HUES48 (cell line): Measurements from ENCODE around the gene WNT3A.

Experiments used
- H3K27ac ChIP-seq: one replicate; pipeline ENCODE4 v1.7.0; 2013; ENCODE audit warnings: low read depth, low read length, inconsistent platforms
- H3K27me3 ChIP-seq: 2 replicates; pipeline ENCODE4 v1.6.1; 2013; ENCODE audit warnings: mild to moderate bottlenecking, low read length; ENCODE audit not compliant: control insufficient read depth, insufficient read depth
- H3K36me3 ChIP-seq: 2 replicates; pipeline ENCODE4 v1.6.1; 2013; ENCODE audit warnings: low read length; ENCODE audit not compliant: control insufficient read depth, insufficient read depth
- H3K4me1 ChIP-seq: 2 replicates; pipeline ENCODE4 v1.6.1; 2013; ENCODE audit warnings: mild to moderate bottlenecking, low read length; ENCODE audit not compliant: control insufficient read depth, insufficient read depth
- H3K4me3 ChIP-seq: 2 replicates; pipeline ENCODE4 v1.5.1; 2013; ENCODE audit warnings: mild to moderate bottlenecking, low read depth, low read length
- H3K9ac ChIP-seq: 2 replicates; pipeline ENCODE4 v1.6.1; 2013; ENCODE audit warnings: mild to moderate bottlenecking, low read depth, low read length, moderate library complexity
- H3K9me3 ChIP-seq: 2 replicates; pipeline ENCODE4 v1.6.1; 2013; ENCODE audit warnings: low read length; ENCODE audit not compliant: control insufficient read depth, insufficient read depth

The WNT3A gene

GRCh38 chr1:228084797-228085196 is 78.0 kb downstream of the WNT3A start:
- Histone ChIP-seq H3K4me3 (peak overlapping the region; percentile 81; the same call in 1 of the 2 replicates), H3K27me3 (no peaks in the 10 kb centered on the region), H3K4me1 (peaks cover 17% of the 10 kb centered on the region), H3K9ac (no peak overlapping the region), H3K9me3 (no peaks in the 10 kb centered on the region), H3K27ac (peak overlapping the region; percentile 51), H3K36me3 (peaks cover 22% of the 10 kb centered on the region)

- 0 out of 2 replicates have a peak overlapping the region, but pooled peaks have one; percentile 81 for H3K4me3 ChIP-seq
- peak overlapping the region; percentile 81 for H3K27ac ChIP-seq
- no peaks in the 10 kb centered on the region for H3K27me3 ChIP-seq
- H3K4me1 ChIP-seq = peaks cover 17% of the 10 kb centered on the region
- H3K9ac ChIP-seq = no peak overlapping the region
- no peaks in the 10 kb centered on the region for H3K9me3 ChIP-seq
- H3K36me3 ChIP-seq = peaks cover 22% of the 10 kb centered on the region
Observed at GRCh38 chr1:228085287-228085951, 78.6 kb downstream of the WNT3A start.

DNA sequence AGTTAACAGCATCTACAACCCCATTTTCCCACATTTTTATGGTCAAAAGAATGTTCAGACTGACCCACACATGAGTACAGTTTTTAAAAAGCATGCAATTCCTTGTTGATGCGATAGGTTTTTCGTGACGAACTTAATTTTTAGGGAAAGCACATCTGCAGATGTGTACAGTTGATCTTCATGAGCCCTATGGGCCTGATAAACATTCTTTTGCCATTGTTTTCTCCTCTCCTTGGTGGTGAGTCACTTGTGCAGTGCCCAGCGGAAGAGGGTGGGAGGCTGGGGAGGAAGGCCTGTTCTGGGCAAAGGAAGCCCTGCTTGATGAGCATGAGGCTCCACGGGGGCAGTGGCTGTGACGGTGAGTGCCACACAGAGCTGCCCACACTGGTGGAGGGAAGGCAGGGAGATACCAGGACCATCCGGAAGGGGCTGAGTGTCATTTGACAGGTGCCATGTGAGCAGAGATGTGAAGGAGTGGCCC is 81.0 kb downstream of the WNT3A start:
- Histone ChIP-seq H3K4me3 (no peak overlapping the region), H3K27me3 (no peaks in the 10 kb centered on the region), H3K9ac (no peak overlapping the region), H3K9me3 (no peaks in the 10 kb centered on the region), H3K36me3 (peaks cover 25% of the 10 kb centered on the region), H3K27ac (no peak overlapping the region), H3K4me1 (peaks cover 15% of the 10 kb centered on the region)

GRCh38 chr1:228088586-228089498 is 82.0 kb downstream of the WNT3A start:
- Histone ChIP-seq H3K4me3 (no peak overlapping the region), H3K36me3 (peaks cover 25% of the 10 kb centered on the region), H3K4me1 (peaks cover 15% of the 10 kb centered on the region), H3K27ac (no peak overlapping the region), H3K9me3 (no peaks in the 10 kb centered on the region), H3K9ac (no peak overlapping the region), H3K27me3 (no peaks in the 10 kb centered on the region)

- peaks cover 6% of the 10 kb centered on the region for H3K4me1 ChIP-seq
- no peak overlapping the region for H3K4me3 ChIP-seq
- H3K27ac ChIP-seq = no peak overlapping the region
- peaks cover 18% of the 10 kb centered on the region for H3K36me3 ChIP-seq
- H3K9ac ChIP-seq = no peak overlapping the region
- H3K27me3 ChIP-seq = no peaks in the 10 kb centered on the region
- H3K9me3 ChIP-seq = no peaks in the 10 kb centered on the region
Observed at GRCh38 chr1:228089519-228090380, 83.0 kb downstream of the WNT3A start.

DNA sequence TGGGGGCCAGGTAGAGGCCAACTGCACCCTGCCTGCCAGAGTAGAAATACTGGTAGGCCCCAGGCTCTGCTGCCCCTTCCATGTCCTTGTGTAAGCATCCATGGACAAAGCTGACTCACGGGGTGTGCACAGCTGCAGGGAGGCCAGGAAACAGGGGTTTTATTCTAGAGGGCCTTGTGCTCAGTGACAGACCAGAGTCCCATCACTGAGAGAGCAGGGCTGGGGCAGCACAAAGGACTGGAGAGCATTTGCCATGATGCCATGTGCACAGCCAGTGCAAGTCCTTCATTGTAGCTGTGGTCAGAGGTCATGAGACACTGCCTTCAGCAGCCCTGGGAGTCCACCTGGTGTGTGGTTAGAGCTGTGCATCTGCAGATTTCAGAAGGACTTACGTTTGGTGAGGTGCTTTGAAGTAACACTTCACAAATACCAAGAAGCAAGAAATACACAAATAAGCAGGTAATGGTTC is 83.8 kb downstream of the WNT3A start:
- H3K27me3 ChIP-seq = no peaks in the 10 kb centered on the region
- H3K27ac ChIP-seq = no peak overlapping the region
- no peaks in the 10 kb centered on the region for H3K4me1 ChIP-seq
- H3K4me3 ChIP-seq = no peak overlapping the region
- no peaks in the 10 kb centered on the region for H3K9me3 ChIP-seq
- no peak overlapping the region for H3K9ac ChIP-seq
- H3K36me3 ChIP-seq = peaks cover 15% of the 10 kb centered on the region

- H3K4me3 ChIP-seq = no peak overlapping the region
- H3K27ac ChIP-seq = no peak overlapping the region
- H3K36me3 ChIP-seq = peaks cover 15% of the 10 kb centered on the region
- no peaks in the 10 kb centered on the region for H3K4me1 ChIP-seq
- no peak overlapping the region for H3K9ac ChIP-seq
- no peaks in the 10 kb centered on the region for H3K9me3 ChIP-seq
- no peaks in the 10 kb centered on the region for H3K27me3 ChIP-seq
Observed at GRCh38 chr1:228091084-228091483, 84.3 kb downstream of the WNT3A start.

- H3K4me3 ChIP-seq = no peak overlapping the region
- H3K27me3 ChIP-seq = no peaks in the 10 kb centered on the region
- peaks cover 22% of the 10 kb centered on the region for H3K36me3 ChIP-seq
- H3K9me3 ChIP-seq = no peaks in the 10 kb centered on the region
- H3K4me1 ChIP-seq = no peaks in the 10 kb centered on the region
- no peak overlapping the region for H3K27ac ChIP-seq
- H3K9ac ChIP-seq = no peak overlapping the region
Observed at GRCh38 chr1:228092342-228093049, 85.7 kb downstream of the WNT3A start.

DNA sequence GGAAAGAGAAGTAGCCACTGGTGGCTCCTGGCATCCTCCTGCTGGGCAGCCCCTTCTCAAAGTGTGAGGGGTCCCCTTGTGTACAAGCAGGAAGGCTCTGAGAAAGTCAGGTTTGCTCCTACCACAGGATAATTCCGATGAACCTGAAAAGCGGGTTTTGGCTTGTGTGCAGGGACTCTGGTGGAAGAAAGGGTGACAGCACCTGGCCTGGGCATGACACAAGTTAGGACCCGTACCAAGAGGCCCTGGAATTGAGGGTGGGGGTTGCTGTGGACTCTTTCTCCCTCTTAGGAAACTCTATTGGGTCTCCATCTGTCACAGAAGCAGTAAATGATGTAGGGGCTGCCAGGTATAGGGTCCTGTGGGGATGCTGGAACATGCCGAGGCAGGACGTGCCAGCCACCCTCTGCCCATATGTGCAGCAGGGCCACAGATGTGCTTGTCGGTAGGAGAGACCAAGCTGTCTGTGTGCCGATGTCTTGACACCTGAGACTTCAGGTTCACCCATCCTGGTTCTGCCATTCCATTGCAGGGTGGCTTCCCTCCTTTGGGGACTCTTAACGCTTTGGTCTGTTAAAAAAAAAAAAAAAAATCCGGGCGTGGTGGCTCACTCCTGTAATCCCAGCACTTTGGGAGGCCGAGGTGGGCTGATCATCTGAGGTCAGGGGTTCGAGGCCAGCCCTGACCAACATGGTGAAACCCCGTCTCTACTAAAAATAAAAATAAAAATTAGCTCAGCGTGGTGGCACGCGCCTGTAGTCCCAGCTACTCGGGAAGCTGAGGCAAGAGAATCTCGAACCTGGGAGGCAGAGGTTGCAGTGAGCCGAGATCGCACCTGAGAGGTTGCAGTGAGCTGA is 86.5 kb downstream of the WNT3A start:
- H3K36me3 ChIP-seq = peaks cover 25% of the 10 kb centered on the region
- no peaks in the 10 kb centered on the region for H3K4me1 ChIP-seq
- no peaks in the 10 kb centered on the region for H3K9me3 ChIP-seq
- no peaks in the 10 kb centered on the region for H3K27me3 ChIP-seq
- H3K27ac ChIP-seq = no peak overlapping the region
- no peak overlapping the region for H3K4me3 ChIP-seq
- H3K9ac ChIP-seq = no peak overlapping the region
